Transverse colon (tissue), 4 donors: ENCODE data around the gene PSMC6. TPM values are rescaled to one million over a fixed set of nuclear protein-coding genes. Genes with fewer than 3 reads are reported as not detected.

ENCODE experiments used
- DNase-seq: peaks from one replicate; pipeline ENCODE4 v3.0.0-alpha.2; 2019
- H3K27ac ChIP-seq, 4 donors: fragments of 200-600 bp; sonication (generic); 2 replicates each; pipeline ENCODE4 v1.5.1; 2016 to 2018; ENCODE audit warnings: inconsistent platforms in 4 of 4
- H3K27me3 ChIP-seq: fragments of 200-600 bp; sonication (generic); 2 replicates; pipeline ENCODE4 v1.5.1; 2017; ENCODE audit warnings: inconsistent platforms
- H3K36me3 ChIP-seq, 4 donors: fragments of 200-600 bp; sonication (generic); 2 replicates each; pipeline ENCODE4 v1.5.1; 2017 to 2019; ENCODE audit warnings: inconsistent platforms in 4 of 4
- H3K4me1 ChIP-seq, 4 donors: fragments of 200-600 bp; sonication (generic); 2 replicates each; pipeline ENCODE4 v1.5.1; 2017 to 2020; ENCODE audit warnings: inconsistent platforms in 4 of 4
- H3K4me3 ChIP-seq, 4 donors: fragments of 200-600 bp; sonication (generic); 1 replicate in 1 of 4; 2 replicates in 3 of 4; pipeline versions ENCODE4 v1.5.1 to v1.6.1; 2017 to 2019; ENCODE audit warnings: inconsistent platforms in 4 of 4
- H3K9me3 ChIP-seq, 2 donors: fragments of 200-600 bp; sonication (generic); 2 replicates each; pipeline ENCODE4 v1.5.1; 2017 to 2019; ENCODE audit warnings: inconsistent platforms in 2 of 2
- CTCF ChIP-seq, 5 experiments: fragments of 200-600 bp in 3 of 5; fragments of 450-650 bp in 2 of 5; sonication (generic) in 3 of 5; IDR thresholded peaks; 1 replicate in 2 of 5; 2 replicates in 3 of 5; pipeline ENCODE4 v1.5.1; 2016 to 2017; ENCODE audit warnings: antibody characterized with exemption in 5 of 5, inconsistent platforms in 3 of 5, mild to moderate bottlenecking in 2 of 5, moderate library complexity in 1 of 5
- EP300 ChIP-seq: sonication (generic); formaldehyde crosslinking; IDR thresholded peaks from one replicate; pipeline ENCODE4 v1.6.1; 2017; ENCODE audit warnings: antibody characterized with exemption, low read depth
- POLR2A ChIP-seq: fragments of 450-650 bp; IDR thresholded peaks from one replicate; pipeline ENCODE4 v1.6.1; 2016; ENCODE audit warnings: antibody characterized with exemption, mild to moderate bottlenecking, moderate library complexity
- POLR2AphosphoS5 ChIP-seq, 3 donors: sonication (generic); formaldehyde crosslinking; IDR thresholded peaks; one replicate each; pipeline ENCODE4 v1.6.1; 2016; ENCODE audit warnings: antibody characterized with exemption in 3 of 3
- WGBS, 2 donors: methylation state at CpG; one replicate each; pipeline ENCODE4 v1.1.5; 2018; ENCODE audit warnings: low coverage in 1 of 2; 5-methylcytosine and 5-hydroxymethylcytosine counted together
- in situ Hi-C, 4 donors: fragments of 200-750 bp; cut with MboI; loops; one replicate each; pipeline versions ENCODE4 v1.15.0 to v1.15.1; 2017; ENCODE audit warnings: low sequenced_read_pairs in 3 of 4, low pct_ligation_motif_present in 1 of 4, low pct_unique_long_range_greater_than_20kb in 1 of 4
- intact Hi-C: fragments of 100-400 bp; cut with DNase I; formaldehyde crosslinking; loops from one replicate; pipeline ENCODE4 v1.15.1; 2023; ENCODE audit warnings: low total_unique reads
- total RNA-seq, 4 donors: library from RNA; depleted of rRNA; stranded (reverse); fragments of >200 nt; gene quantifications; one replicate each; pipeline ENCODE4 v1.1.0, GENCODE V29; 2016

The PSMC6 gene
- 10 to 100 TPM in 3 of 4 donors, 1 to 10 TPM in 1; 6.8 to 87.8 (median 47.8) TPM for total RNA-seq

DNA sequence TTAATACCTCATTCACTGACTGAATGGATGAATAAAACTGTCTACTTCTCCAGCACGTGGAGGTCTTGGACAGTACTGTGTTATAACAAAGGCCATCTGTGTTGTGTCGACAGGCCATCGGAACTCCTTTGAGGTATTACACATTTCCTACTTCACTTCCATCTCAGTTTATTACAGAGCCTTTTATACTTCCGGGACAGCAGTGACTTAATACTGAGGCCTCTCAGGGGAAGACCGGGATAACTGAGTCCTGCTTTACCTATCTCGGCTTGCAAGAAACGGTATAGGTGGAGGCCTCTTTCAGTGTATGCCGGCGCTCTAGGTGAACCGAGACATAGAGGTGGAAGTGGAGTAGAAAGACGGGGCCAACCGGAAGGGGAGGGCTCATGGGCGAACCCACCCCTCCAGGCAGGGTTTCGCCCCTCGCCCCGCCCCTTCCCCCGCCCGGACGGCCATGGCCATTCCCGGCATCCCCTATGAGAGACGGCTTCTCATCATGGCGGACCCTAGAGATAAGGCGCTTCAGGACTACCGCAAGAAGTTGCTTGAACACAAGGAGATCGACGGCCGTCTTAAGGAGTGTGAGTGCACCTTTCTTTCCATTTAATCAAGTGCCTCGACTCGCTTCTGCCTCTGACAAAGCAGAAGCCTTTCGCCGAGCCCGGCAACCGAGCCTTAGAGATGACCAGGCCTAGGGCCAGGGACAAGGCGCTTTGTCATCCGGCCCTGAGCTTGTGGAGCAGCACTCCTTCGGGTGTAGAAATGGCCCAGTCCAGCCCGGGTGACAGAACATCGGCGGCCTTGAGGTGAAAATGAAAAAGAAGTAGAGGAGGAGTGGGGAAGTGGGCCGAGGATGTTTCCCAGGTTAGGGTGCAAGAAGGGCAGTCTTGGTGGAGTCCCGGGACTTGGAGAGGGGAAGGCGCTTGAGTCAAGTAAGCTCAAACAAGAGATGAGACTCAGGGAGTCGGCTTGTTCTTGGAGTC, at the start of gene PSMC6:
PSMC6 (plus strand) TSS at position 477 of the 983 bp plus-strand sequence; CDS start at position 497, 20 bp downstream.
- Histone ChIP-seq H3K27me3 (no peaks in the 10 kb centered on the region), H3K9me3 (no peaks in the 10 kb centered on the region), H3K27ac (peak within 1 kb of the TSS; percentile 85 to 95 (median 90)), H3K36me3 (peaks cover 0 to 25% (median 11%) of the 10 kb centered on the region in 4 donors), H3K4me1 (peaks cover 6 to 33% (median 17%) of the 10 kb centered on the region in 4 donors), H3K4me3 (peak within 1 kb of the TSS; percentile 32 to 84 (median 68))
- intact Hi-C loops = no loop called here
- 0% methylated on average over 5 to 43 of the region's 43 CpGs for WGBS, 2 donors
- TF ChIP-seq POLR2AphosphoS5 (IDR thresholded peaks at IDR 0.05) (peak; percentile 80 to 88 (median 84)), CTCF (IDR thresholded peaks at IDR 0.05) (no peak), POLR2A (peak; percentile 85)
- DNase-seq = peak; percentile 97
- in situ Hi-C loops = no loop called here

- Histone ChIP-seq H3K27me3 (no peaks in the 10 kb centered on the region), H3K4me3 (no peak overlapping the region), H3K36me3 (peaks cover 0 to 15% (median 0%) of the 10 kb centered on the region in 4 donors), H3K4me1 (no peaks in the 10 kb centered on the region), H3K9me3 (no peaks in the 10 kb centered on the region), H3K27ac (no peak overlapping the region)
- no peak for DNase-seq
- intact Hi-C loops (no loop called here), in situ Hi-C loops (no loop called here)
- TF ChIP-seq POLR2A = no peak
- TF ChIP-seq EP300 = no peak
- TF ChIP-seq CTCF (IDR thresholded peaks at IDR 0.05) = no peak
Measured at GRCh38 chr14:52660325-52660724, 46.7 kb upstream of the PSMC6 start.

DNA sequence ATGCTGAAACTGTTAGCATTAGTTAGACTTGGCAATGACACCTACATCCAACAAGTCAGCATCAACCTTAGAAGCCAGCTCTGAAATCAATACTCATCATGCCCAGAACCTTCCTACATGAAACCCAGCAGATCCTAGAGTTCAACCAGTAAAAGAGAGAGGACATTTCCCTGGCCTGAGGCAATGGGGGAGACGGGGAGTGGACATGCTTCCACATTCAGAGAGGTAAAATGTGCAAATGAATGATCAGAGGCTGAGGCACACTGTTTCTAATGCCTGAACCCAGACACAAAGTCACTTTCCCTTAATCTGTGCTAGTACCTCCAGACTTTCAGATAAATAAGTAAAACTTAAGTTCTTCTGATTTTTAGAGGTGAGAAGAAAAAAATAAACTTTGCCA, 46.2 kb upstream of the PSMC6 start:
- intact Hi-C loops = no loop called here
- Histone ChIP-seq H3K27ac (no peak overlapping the region), H3K9me3 (no peaks in the 10 kb centered on the region), H3K4me1 (no peaks in the 10 kb centered on the region), H3K36me3 (peaks cover 0 to 14% (median 2%) of the 10 kb centered on the region in 4 donors), H3K4me3 (no peak overlapping the region), H3K27me3 (no peaks in the 10 kb centered on the region)
- in situ Hi-C loops = no loop called here
- TF ChIP-seq POLR2AphosphoS5 (IDR thresholded peaks at IDR 0.05) (no peak), CTCF (IDR thresholded peaks at IDR 0.05) (no peak), EP300 (no peak), POLR2A (no peak)
- WGBS, 2 donors = 71 to 96% methylated on average over 1 of the region's 1 CpG
- DNase-seq = no peak

- in situ Hi-C loops (no loop called here), intact Hi-C loops (no loop called here)
- no peak for DNase-seq
- Histone ChIP-seq H3K4me1 (no peaks in the 10 kb centered on the region), H3K4me3 (no peak overlapping the region), H3K36me3 (peaks cover 0 to 18% (median 4%) of the 10 kb centered on the region in 4 donors), H3K27ac (no peak overlapping the region), H3K9me3 (no peaks in the 10 kb centered on the region), H3K27me3 (no peaks in the 10 kb centered on the region)
- TF ChIP-seq POLR2AphosphoS5 (IDR thresholded peaks at IDR 0.05) = no peak
- 85 to 87% methylated on average over 2 of the region's 2 CpGs for WGBS, 2 donors
Measured at GRCh38 chr14:52661314-52661713, 45.7 kb upstream of the PSMC6 start.
